ENCODE results near the gene AGBL4.
"Not testable (repeated sequence)": the region's sequence is repeated elsewhere in the genome, so short reads cannot be mapped to it uniquely, and the experiment has no call there.

The AGBL4 gene

GRCh38 chr1:49435291-49435690 lies 588.5 kb downstream of the AGBL4 start:
- DNase-seq (ENCODE audit: low spot score) = no peak

- no peak for DNase-seq (ENCODE audit: low spot score)
Measured at GRCh38 chr1:49424782-49425181, 599.0 kb downstream of the AGBL4 start.

GRCh38 chr1:49416758-49417157 lies 607.0 kb downstream of the AGBL4 start:
- DNase-seq (ENCODE audit: low spot score) = no peak

- DNase-seq (ENCODE audit: low spot score) = no peak
Measured at GRCh38 chr1:49408346-49408745, 615.4 kb downstream of the AGBL4 start.

GRCh38 chr1:49397086-49397485 lies 626.7 kb downstream of the AGBL4 start:
- no peak for DNase-seq (ENCODE audit: low spot score)

- no peak for DNase-seq (ENCODE audit: low spot score)
Measured at GRCh38 chr1:49394200-49394599, 629.6 kb downstream of the AGBL4 start.

- DNase-seq (ENCODE audit: low spot score) = no peak
Measured at GRCh38 chr1:49389699-49390098, 634.1 kb downstream of the AGBL4 start.

GRCh38 chr1:49364676-49365075 lies 659.1 kb downstream of the AGBL4 start:
- no peak for DNase-seq (ENCODE audit: low spot score)

- no peak for DNase-seq (ENCODE audit: low spot score)
Measured at GRCh38 chr1:49363628-49364027, 660.1 kb downstream of the AGBL4 start.

GRCh38 chr1:49358036-49358435 lies 665.7 kb downstream of the AGBL4 start:
- no peak for DNase-seq (ENCODE audit: low spot score)

- no peak for DNase-seq (ENCODE audit: low spot score)
Measured at GRCh38 chr1:49356594-49356993, 667.2 kb downstream of the AGBL4 start.

GRCh38 chr1:49351768-49352167 lies 672.0 kb downstream of the AGBL4 start:
- no peak for DNase-seq (ENCODE audit: low spot score)

- DNase-seq (ENCODE audit: low spot score) = no peak
Measured at GRCh38 chr1:49346767-49347349, 676.9 kb downstream of the AGBL4 start.

GRCh38 chr1:49340576-49340975 lies 683.2 kb downstream of the AGBL4 start:
- DNase-seq (ENCODE audit: low spot score) = no peak

GRCh38 chr1:49339043-49339442 lies 684.7 kb downstream of the AGBL4 start:
- DNase-seq (ENCODE audit: low spot score) = no peak

- DNase-seq (ENCODE audit: low spot score) = no peak
Measured at GRCh38 chr1:49337251-49337650, 686.5 kb downstream of the AGBL4 start.

- DNase-seq (ENCODE audit: low spot score) = no peak
Measured at GRCh38 chr1:49333906-49334305, 689.8 kb downstream of the AGBL4 start.

GRCh38 chr1:49331066-49331852 lies 692.5 kb downstream of the AGBL4 start:
- no peak for DNase-seq (ENCODE audit: low spot score)

GRCh38 chr1:49323925-49324540 lies 699.7 kb downstream of the AGBL4 start:
- DNase-seq (ENCODE audit: low spot score) = no peak

GRCh38 chr1:49320493-49320892 lies 703.3 kb downstream of the AGBL4 start:
- not testable (repeated sequence) for DNase-seq (ENCODE audit: low spot score)

- DNase-seq (ENCODE audit: low spot score) = no peak
Measured at GRCh38 chr1:49319426-49319963, 704.3 kb downstream of the AGBL4 start.

- no peak for DNase-seq (ENCODE audit: low spot score)
Measured at GRCh38 chr1:49318218-49318617, 705.5 kb downstream of the AGBL4 start.

GRCh38 chr1:49307457-49307856 lies 716.3 kb downstream of the AGBL4 start:
- DNase-seq (ENCODE audit: low spot score) = no peak

All from hepatic stellate cell (primary cell).